OCI-LY3 (cell line): ENCODE data around the gene SHLD3.
"Not testable (repeated sequence)": the region's sequence is repeated elsewhere in the genome, so short reads cannot be mapped to it uniquely, and the experiment has no call there.

Experiments used
- CTCF ChIP-seq: fragments of 200-600, 300-600 bp; sonication (generic); IDR thresholded peaks from 2 replicates; pipeline ENCODE4 v1.5.1; 2014; ENCODE audit warnings: antibody characterized with exemption, low read length, low read depth
- EZH2phosphoT487 ChIP-seq: fragments of 200-600 bp; shearing (Covaris generic); IDR thresholded peaks from 2 replicates; pipeline ENCODE4 v1.6.1; 2018; ENCODE audit warnings: antibody characterized with exemption, mixed run types, low read depth

- not testable (repeated sequence) for TF ChIP-seq CTCF, EZH2phosphoT487
Measured at GRCh38 chr5:65601761-65602160, 23.1 kb upstream of the SHLD3 start.
